IMR-90 (cell line): ENCODE results near the gene GBX2. TPM values are rescaled to one million over a fixed set of nuclear protein-coding genes. Genes with fewer than 3 reads are reported as not detected.

Experiments used
- ATAC-seq: fragments of 200-7000 bp; cut with Tn5 transposase; 2 replicates; pipeline ENCODE4 v1.9.1; 2020; ENCODE audit warnings: low read depth, mild to moderate bottlenecking, moderate library complexity
- BruUV-seq: library from RNA; stranded (reverse); fragments of 400-500 nt; replicated peaks from 2 replicates; lab custom pipeline; 2021; lab: Mats Ljungman, UMichigan
- CTCF ChIA-PET: fragments of 300-600 bp; formaldehyde crosslinking; extraction: SDS; loops from one replicate; lab custom pipeline; 2021; ENCODE audit warnings: antibody characterized with exemption; lab: Yijun Ruan, JAX
- POLR2A ChIA-PET: fragments of 300-600 bp; sonication (Branson Sonifier 250); formaldehyde crosslinking; loops from one replicate; lab custom pipeline; 2022; ENCODE audit warnings: antibody characterized with exemption; ENCODE audit not compliant: unreplicated experiment; lab: Charles Lee
- DNase-seq: peaks from one replicate; pipeline ENCODE4 v3.0.0; 2013
- H2AFZ ChIP-seq: replicated peaks from 2 replicates; pipeline ENCODE3; 2013; ENCODE audit warnings: low read length, mild to moderate bottlenecking; ENCODE audit not compliant: poor library complexity
- H2AK5ac ChIP-seq: 2 replicates; pipeline ENCODE4 v1.6.1; 2013; ENCODE audit warnings: low read depth, low read length, inconsistent platforms
- H2AK9ac ChIP-seq: replicated peaks from 2 replicates; pipeline ENCODE3; 2013; ENCODE audit warnings: mild to moderate bottlenecking, low read depth, low read length, moderate library complexity; ENCODE audit not compliant: poor library complexity
- H2BK120ac ChIP-seq: 2 replicates; pipeline ENCODE4 v1.6.1; 2013; ENCODE audit warnings: low read depth, low read length, inconsistent platforms
- H2BK15ac ChIP-seq: 3 replicates; pipeline ENCODE4 v1.6.1; 2013; ENCODE audit warnings: low read depth, low read length, inconsistent platforms
- H2BK20ac ChIP-seq: 2 replicates; pipeline ENCODE4 v1.6.1; 2013; ENCODE audit warnings: low read depth, mild to moderate bottlenecking, inconsistent platforms, low read length, moderate library complexity
- H2BK5ac ChIP-seq: 2 replicates; pipeline ENCODE4 v1.6.1; 2013; ENCODE audit warnings: mild to moderate bottlenecking, low read depth, low read length, inconsistent platforms; ENCODE audit not compliant: poor library complexity, severe bottlenecking
- H3K14ac ChIP-seq: replicated peaks from 2 replicates; pipeline ENCODE4 v1.6.1; 2013; ENCODE audit warnings: low read depth, low read length, inconsistent platforms
- H3K18ac ChIP-seq: 2 replicates; pipeline ENCODE4 v1.6.1; 2013; ENCODE audit warnings: low read depth, low read length, control low read depth
- H3K23ac ChIP-seq: 2 replicates; pipeline ENCODE4 v1.6.1; 2013; ENCODE audit warnings: low read depth, low read length, inconsistent platforms
- H3K27ac ChIP-seq: 2 replicates; pipeline ENCODE4 v1.5.1; 2013; ENCODE audit warnings: mild to moderate bottlenecking, control low read depth, low read length; ENCODE audit not compliant: insufficient read depth
- H3K27me3 ChIP-seq: 2 replicates; pipeline ENCODE4 v1.6.1; 2013; ENCODE audit warnings: low read length; ENCODE audit not compliant: control insufficient read depth, insufficient read depth
- H3K36me3 ChIP-seq: 2 replicates; pipeline ENCODE4 v1.6.1; 2013; ENCODE audit warnings: low read length, mixed read lengths; ENCODE audit not compliant: control insufficient read depth, insufficient read depth
- H3K4ac ChIP-seq: 2 replicates; pipeline ENCODE4 v1.6.1; 2013; ENCODE audit warnings: low read depth, low read length, inconsistent platforms
- H3K4me1 ChIP-seq: 2 replicates; pipeline ENCODE4 v1.6.1; 2013; ENCODE audit warnings: low read length, mixed read lengths; ENCODE audit not compliant: control insufficient read depth, insufficient read depth
- H3K4me2 ChIP-seq: 2 replicates; pipeline ENCODE4 v1.6.1; 2013; ENCODE audit warnings: low read depth, mild to moderate bottlenecking, control low read depth, low read length, moderate library complexity
- H3K4me3 ChIP-seq: 2 replicates; pipeline ENCODE4 v1.5.1; 2013; ENCODE audit warnings: low read depth, mild to moderate bottlenecking, control low read depth, low read length, moderate library complexity; ENCODE audit not compliant: insufficient read depth
- H3K56ac ChIP-seq: 2 replicates; pipeline ENCODE4 v1.6.1; 2013; ENCODE audit warnings: low read length, inconsistent platforms; ENCODE audit not compliant: insufficient read depth; ENCODE audit errors: extremely low read depth
- H3K79me1 ChIP-seq, 2 experiments: 2 replicates each; pipeline ENCODE4 v1.6.1; 2013; ENCODE audit warnings: low read length in 2 of 2, inconsistent platforms in 1 of 2, low read depth in 1 of 2
- H3K9ac ChIP-seq: 2 replicates; pipeline ENCODE4 v1.6.1; 2013; ENCODE audit warnings: low read depth, low read length, control low read depth
- H3K9me1 ChIP-seq: 2 replicates; pipeline ENCODE4 v1.6.1; 2013; ENCODE audit warnings: low read length, inconsistent platforms; ENCODE audit not compliant: insufficient read depth
- H3K9me3 ChIP-seq: 2 replicates; pipeline ENCODE4 v1.6.1; 2013; ENCODE audit warnings: low read length; ENCODE audit not compliant: control insufficient read depth, insufficient read depth
- H4K20me1 ChIP-seq: 2 replicates; pipeline ENCODE4 v1.6.1; 2013; ENCODE audit warnings: low read length, inconsistent platforms; ENCODE audit not compliant: insufficient read depth
- H4K5ac ChIP-seq: 2 replicates; pipeline ENCODE4 v1.6.1; 2013; ENCODE audit warnings: mild to moderate bottlenecking, low read depth, low read length, control low read depth
- H4K8ac ChIP-seq, 2 experiments: 2 replicates each; pipeline ENCODE4 v1.6.1; 2013; ENCODE audit warnings: low read depth in 2 of 2, low read length in 2 of 2, control low read depth in 1 of 2, inconsistent platforms in 1 of 2
- H4K91ac ChIP-seq: 2 replicates; pipeline ENCODE4 v1.6.1; 2013; ENCODE audit warnings: low read depth, low read length, inconsistent platforms; ENCODE audit not compliant: insufficient read depth
- BHLHE40 ChIP-seq: fragments of 150-350 bp; IDR thresholded peaks from 2 replicates; pipeline ENCODE4 v1.6.1; 2016; ENCODE audit warnings: mild to moderate bottlenecking, low read depth, low read length
- CEBPB ChIP-seq: IDR thresholded peaks from 2 replicates; pipeline ENCODE4 v1.6.1; 2012; ENCODE audit warnings: low read depth, low read length, improper control_type of control experiment
- NFE2L2 ChIP-seq: fragments of 150-350 bp; IDR thresholded peaks from 2 replicates; pipeline ENCODE4 v1.6.1; 2016; ENCODE audit warnings: low read depth, mild to moderate bottlenecking, low read length
- POLR2A ChIP-seq: IDR thresholded peaks from 2 replicates; pipeline ENCODE4 v1.6.1; 2012; ENCODE audit warnings: mild to moderate bottlenecking, low read depth, low read length
- RAD21 ChIP-seq: IDR thresholded peaks from 2 replicates; pipeline ENCODE4 v1.6.1; 2012; ENCODE audit warnings: low read length, improper control_type of control experiment
- WGBS, 2 experiments: methylation state at CpG; one replicate each; pipeline versions ENCODE4 v1.1.5 to v1.1.7; 2013; ENCODE audit warnings: missing lambda C conversion rate in 2 of 2; ENCODE audit not compliant: insufficient read length in 1 of 2; ENCODE audit errors: extremely low coverage in 2 of 2; 5-methylcytosine and 5-hydroxymethylcytosine counted together
- dilution Hi-C: fragments of 300-500 bp; cut with HindIII; formaldehyde crosslinking; loops from one replicate; pipeline ENCODE4 v1.14.3; 2018; ENCODE audit warnings: low sequenced_read_pairs; ENCODE audit not compliant: unreplicated experiment
- in situ Hi-C: fragments of 300-500 bp; cut with MboI; formaldehyde crosslinking; loops from 3 replicates; pipeline ENCODE4 v1.14.3; 2019; ENCODE audit warnings: low sequenced_read_pairs, inconsistent platforms, mixed read lengths
- intact Hi-C: fragments of 100-400 bp; cut with micrococcal nuclease; formaldehyde crosslinking; loops from 2 replicates; pipeline ENCODE4 v1.10.0; 2022
- polyA plus RNA-seq, 3 experiments: library from polyadenylated mRNA; depleted of rRNA; stranded (reverse); fragments of >200 nt; gene quantifications; 2 replicates each; pipeline ENCODE4 v1.2.3, GENCODE V29; 2012; ENCODE audit warnings: low replicate concordance in 1 of 3
- total RNA-seq: library from RNA; depleted of rRNA; stranded (reverse); fragments of >200 nt; gene quantifications from 2 replicates; pipeline ENCODE4 v1.2.3, GENCODE V29; 2012

GBX2 gene
- total and polyA plus RNA-seq, 2 of the 4 experiments (the other 2 are of a cell fraction) = 0.10 TPM; not detected in 1

DNA sequence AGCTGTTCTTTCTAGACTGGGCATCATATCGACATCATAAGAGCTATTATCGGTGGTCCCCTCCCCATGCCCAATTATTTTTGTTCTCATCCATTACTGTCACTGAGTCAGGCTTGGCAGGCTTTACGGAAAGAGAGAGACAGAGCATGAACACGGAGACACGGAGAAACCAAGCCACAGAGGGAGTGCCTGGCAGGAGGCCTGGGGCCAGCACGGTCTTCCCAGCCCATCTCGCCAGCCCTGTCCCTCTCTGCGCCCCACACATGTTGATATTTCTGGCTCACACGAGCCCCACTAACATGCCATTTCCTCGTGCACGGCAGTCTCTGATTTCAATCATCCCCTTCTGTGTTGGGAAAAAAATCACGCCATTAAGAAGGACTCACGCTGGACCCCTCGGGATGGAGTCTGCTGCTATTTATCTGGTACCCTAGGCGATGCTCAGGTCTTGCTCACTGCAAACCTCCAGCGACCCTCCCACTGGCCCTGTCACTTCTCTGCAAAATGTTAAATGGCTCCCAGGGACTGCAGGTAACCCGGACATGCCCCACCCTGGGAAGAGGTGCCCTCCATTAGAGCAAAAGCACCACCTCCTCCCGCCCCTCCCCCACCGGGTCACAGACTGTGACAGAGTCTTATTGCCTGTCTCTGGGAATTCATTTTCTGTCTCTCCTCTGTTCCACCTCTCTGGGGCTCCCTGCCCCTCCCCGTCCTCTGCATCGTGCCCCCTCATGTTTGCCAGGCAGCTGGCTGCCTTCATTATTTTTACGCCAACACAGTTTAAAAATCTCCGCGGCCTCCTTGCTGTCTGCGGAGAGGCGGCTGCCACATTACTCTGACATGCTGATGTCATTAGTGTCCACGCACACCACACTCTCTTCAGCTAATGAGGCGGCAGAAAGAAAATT lies 40.1 kb upstream of the GBX2 start (continued):
- TF ChIP-seq RAD21 = no peak

GRCh38 chr2:236207472-236207871 lies 39.3 kb upstream of the GBX2 start:
- H3K4ac ChIP-seq = no peak overlapping the region
- dilution Hi-C loops = no loop called here
- H4K20me1 ChIP-seq = no peaks in the 10 kb centered on the region
- TF ChIP-seq POLR2A = no peak
- no peak for TF ChIP-seq CEBPB
- no peak for TF ChIP-seq BHLHE40
- TF ChIP-seq NFE2L2 = no peak
- ATAC-seq = no peak
- no peak overlapping the region for H3K14ac ChIP-seq
- WGBS, 2 experiments = 88% methylated on average over 8 of the region's 11 CpGs; no CpG with 5 or more reads in 1 of the 2 experiments
- H2BK15ac ChIP-seq = no peak overlapping the region
- no peaks in the 10 kb centered on the region for H3K79me1 ChIP-seq
- H3K4me2 ChIP-seq = no peak overlapping the region
- no TSS peak for BruUV-seq
- in situ Hi-C loops = no loop called here
- intact Hi-C loops = no loop called here
- H3K36me3 ChIP-seq = no peaks in the 10 kb centered on the region
- H3K9me1 ChIP-seq = no peaks in the 10 kb centered on the region
- H3K56ac ChIP-seq = no peak overlapping the region
- no peak overlapping the region for H2AFZ ChIP-seq
- H2AK5ac ChIP-seq = no peak overlapping the region
- ChIA-PET CTCF (no interaction called here), POLR2A (no interaction called here)
- H4K8ac ChIP-seq = no peak overlapping the region
- peaks cover 2% of the 10 kb centered on the region; the same call in 1 of the 2 replicates for H3K9me3 ChIP-seq
- no peak overlapping the region for H3K9ac ChIP-seq
- H2BK5ac ChIP-seq = no peak overlapping the region
- H3K27me3 ChIP-seq = peaks cover 13% of the 10 kb centered on the region
- H2BK120ac ChIP-seq = no peak overlapping the region
- no peak overlapping the region for H3K27ac ChIP-seq
- no peak overlapping the region for H3K4me3 ChIP-seq
- no peak for DNase-seq
- H3K4me1 ChIP-seq = no peaks in the 10 kb centered on the region
- H3K23ac ChIP-seq = no peak overlapping the region
- no peak overlapping the region for H2AK9ac ChIP-seq
- H4K5ac ChIP-seq = no peak overlapping the region
- H4K91ac ChIP-seq = no peak overlapping the region
- H2BK20ac ChIP-seq = no peak overlapping the region
- H3K18ac ChIP-seq = no peak overlapping the region
